IMR-90 (cell line): ENCODE measurements around the gene ZNF436.

Source experiments
- CEBPB ChIP-seq: IDR thresholded peaks from 2 replicates; pipeline ENCODE4 v1.6.1; 2012; ENCODE audit warnings: low read depth, low read length, improper control_type of control experiment
- CTCF ChIP-seq: conservative IDR thresholded peaks from 2 replicates; pipeline ENCODE4 v1.5.1; 2012; ENCODE audit warnings: mild to moderate bottlenecking, low read depth, low read length, improper control_type of control experiment
- ELK1 ChIP-seq: fragments of 150-350 bp; IDR thresholded peaks from 2 replicates; pipeline ENCODE4 v1.6.1; 2016; ENCODE audit warnings: low read depth, mild to moderate bottlenecking, low read length, moderate library complexity, borderline replicate concordance
- FOS ChIP-seq: fragments of 150-350 bp; IDR thresholded peaks from 2 replicates; pipeline ENCODE4 v1.6.1; 2016; ENCODE audit warnings: low read depth, low read length
- MAFK ChIP-seq: IDR thresholded peaks from 2 replicates; pipeline ENCODE4 v1.6.1; 2012; ENCODE audit warnings: low read depth, low read length, improper control_type of control experiment
- MAZ ChIP-seq: IDR thresholded peaks from 2 replicates; pipeline ENCODE4 v1.6.1; 2012; ENCODE audit warnings: low read depth, mild to moderate bottlenecking, low read length, improper control_type of control experiment, moderate library complexity, borderline replicate concordance
- MXI1 ChIP-seq: IDR thresholded peaks from 2 replicates; pipeline ENCODE4 v1.6.1; 2012; ENCODE audit warnings: low read depth, mild to moderate bottlenecking, low read length, moderate library complexity, borderline replicate concordance
- NFE2L2 ChIP-seq: fragments of 150-350 bp; IDR thresholded peaks from 2 replicates; pipeline ENCODE4 v1.6.1; 2016; ENCODE audit warnings: low read depth, mild to moderate bottlenecking, low read length
- POLR2A ChIP-seq: IDR thresholded peaks from 2 replicates; pipeline ENCODE4 v1.6.1; 2012; ENCODE audit warnings: mild to moderate bottlenecking, low read depth, low read length
- RCOR1 ChIP-seq: IDR thresholded peaks from 2 replicates; pipeline ENCODE4 v1.6.1; 2012; ENCODE audit warnings: mild to moderate bottlenecking, low read length, improper control_type of control experiment; ENCODE audit not compliant: insufficient replicate concordance
- RFX5 ChIP-seq: IDR thresholded peaks from 2 replicates; pipeline ENCODE4 v1.8.0; 2012; ENCODE audit warnings: low read depth, mild to moderate bottlenecking, low read length, moderate library complexity
- SMC3 ChIP-seq: fragments of 150-350 bp; IDR thresholded peaks from 2 replicates; pipeline ENCODE4 v1.6.1; 2016; ENCODE audit warnings: low read depth, mild to moderate bottlenecking, antibody characterized with exemption, low read length, moderate library complexity
- USF2 ChIP-seq: fragments of 150-350 bp; IDR thresholded peaks from 2 replicates; pipeline ENCODE4 v1.6.1; 2017; ENCODE audit warnings: mild to moderate bottlenecking, antibody characterized with exemption, low read length, low read depth

GRCh38 chr1:23403038-23403336 is 33.4 kb upstream of the ZNF436 start:
- TF ChIP-seq POLR2A (no peak), CTCF (no peak), USF2 (no peak), RCOR1 (peak; percentile 18), RFX5 (no peak), NFE2L2 (no peak), CEBPB (peak; percentile 55), FOS (peak; percentile 90), SMC3 (no peak), MXI1 (peak; percentile 96), MAFK (no peak), MAZ (no peak), ELK1 (no peak)
